HS-5 (cell line): ENCODE data around the gene CDH12.
"Not testable (repeated sequence)": the region's sequence is repeated elsewhere in the genome, so short reads cannot be mapped to it uniquely, and the experiment has no call there.

ENCODE experiments used
- DNase-seq: peaks from one replicate; pipeline ENCODE4 v3.0.0-alpha.2; 2012; ENCODE audit warnings: low read depth

The CDH12 gene

DNA sequence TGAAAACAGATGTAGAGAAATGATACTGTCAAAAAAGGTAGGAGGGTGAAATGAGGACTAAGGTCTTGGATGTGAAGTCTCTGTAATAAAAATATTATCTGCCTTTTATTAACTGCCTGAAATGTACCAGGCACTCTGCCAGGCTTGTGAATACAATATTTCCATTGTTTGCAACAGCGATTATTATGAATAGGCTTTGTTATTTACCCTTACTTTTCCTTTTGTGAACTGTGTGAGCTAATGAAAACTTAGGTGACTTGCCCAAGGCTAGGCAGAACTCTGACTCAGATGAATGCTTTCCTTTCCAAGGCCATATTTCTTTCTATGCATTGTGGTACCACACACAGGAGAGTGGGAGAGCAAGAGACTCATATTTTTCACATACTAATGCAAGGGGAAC is 204.1 kb downstream of the CDH12 start:
- DNase-seq, result no peak

- DNase-seq, result no peak
Observed at GRCh38 chr5:22644859-22645258, 208.3 kb downstream of the CDH12 start.

GRCh38 chr5:22643356-22643755 is 209.8 kb downstream of the CDH12 start:
- no peak for DNase-seq

DNA sequence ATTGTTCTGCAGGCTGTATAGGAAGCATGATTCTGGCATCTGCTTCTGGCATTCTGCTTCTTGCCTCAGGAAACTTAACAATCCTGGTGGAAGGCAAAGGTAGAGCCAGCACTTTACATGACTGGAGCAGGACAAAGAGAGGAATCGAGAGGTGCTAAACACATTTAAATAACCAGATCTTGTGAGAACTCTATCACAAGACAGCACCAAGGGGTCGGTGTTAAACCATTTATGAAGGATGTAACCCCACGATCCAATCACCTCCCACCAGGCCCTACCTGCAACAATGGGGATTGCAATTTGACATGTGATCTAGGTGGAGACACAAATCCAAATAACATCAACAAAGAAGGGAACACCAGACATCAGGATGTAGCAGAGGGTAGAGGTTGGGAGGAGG is 221.5 kb downstream of the CDH12 start:
- no peak for DNase-seq

- no peak for DNase-seq
Observed at GRCh38 chr5:22627029-22627428, 226.1 kb downstream of the CDH12 start.

- DNase-seq, result no peak
Observed at GRCh38 chr5:22625451-22625850, 227.7 kb downstream of the CDH12 start.

- no peak for DNase-seq
Observed at GRCh38 chr5:22621084-22621483, 232.1 kb downstream of the CDH12 start.

DNA sequence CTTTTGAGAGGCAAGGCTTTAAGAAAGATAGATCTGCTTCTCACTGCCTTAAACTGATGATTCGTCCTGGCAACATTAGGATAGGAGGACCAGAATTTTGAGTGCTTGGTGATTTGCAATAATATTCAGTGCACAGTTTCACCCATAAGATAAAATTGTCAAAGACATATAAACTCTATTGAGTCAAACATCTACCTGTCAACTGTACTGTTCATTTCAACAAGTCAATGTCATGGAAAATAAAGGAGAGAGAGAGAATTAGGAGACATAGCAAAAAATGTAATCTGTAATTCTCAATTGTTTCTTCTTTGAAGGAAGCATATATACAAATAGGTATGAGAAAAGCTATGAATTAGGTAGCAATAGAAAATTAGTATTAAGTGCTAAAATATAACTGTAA is 237.2 kb downstream of the CDH12 start:
- DNase-seq, result no peak

- no peak for DNase-seq
Observed at GRCh38 chr5:22614486-22615094, 238.6 kb downstream of the CDH12 start.

GRCh38 chr5:22612928-22613327 is 240.2 kb downstream of the CDH12 start:
- no peak for DNase-seq

GRCh38 chr5:22611327-22611726 is 241.8 kb downstream of the CDH12 start:
- DNase-seq, result no peak

DNA sequence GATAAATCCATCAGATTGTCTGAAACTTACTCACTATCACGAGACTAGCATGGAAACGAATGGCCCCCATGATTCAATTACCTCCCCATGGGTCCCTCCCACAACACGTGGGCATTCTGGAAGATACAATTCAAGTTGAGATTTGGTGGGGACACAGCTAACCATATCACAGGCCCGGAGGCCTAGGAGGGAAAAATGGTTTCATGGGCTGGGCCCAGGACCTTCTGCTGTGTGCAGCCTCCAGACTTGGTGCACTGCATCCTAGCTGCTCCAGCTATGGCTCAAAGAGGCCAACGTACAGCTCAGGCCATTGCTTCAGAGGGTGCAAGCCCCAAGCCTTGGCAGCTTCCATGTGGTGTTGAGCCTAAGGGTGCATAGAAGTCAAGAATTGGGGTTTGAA is 245.6 kb downstream of the CDH12 start:
- not testable (repeated sequence) for DNase-seq

- no peak for DNase-seq
Observed at GRCh38 chr5:22605473-22605872, 247.7 kb downstream of the CDH12 start.

- no peak for DNase-seq
Observed at GRCh38 chr5:22604711-22605110, 248.4 kb downstream of the CDH12 start.

GRCh38 chr5:22598796-22599195 is 254.3 kb downstream of the CDH12 start:
- DNase-seq, result no peak

DNA sequence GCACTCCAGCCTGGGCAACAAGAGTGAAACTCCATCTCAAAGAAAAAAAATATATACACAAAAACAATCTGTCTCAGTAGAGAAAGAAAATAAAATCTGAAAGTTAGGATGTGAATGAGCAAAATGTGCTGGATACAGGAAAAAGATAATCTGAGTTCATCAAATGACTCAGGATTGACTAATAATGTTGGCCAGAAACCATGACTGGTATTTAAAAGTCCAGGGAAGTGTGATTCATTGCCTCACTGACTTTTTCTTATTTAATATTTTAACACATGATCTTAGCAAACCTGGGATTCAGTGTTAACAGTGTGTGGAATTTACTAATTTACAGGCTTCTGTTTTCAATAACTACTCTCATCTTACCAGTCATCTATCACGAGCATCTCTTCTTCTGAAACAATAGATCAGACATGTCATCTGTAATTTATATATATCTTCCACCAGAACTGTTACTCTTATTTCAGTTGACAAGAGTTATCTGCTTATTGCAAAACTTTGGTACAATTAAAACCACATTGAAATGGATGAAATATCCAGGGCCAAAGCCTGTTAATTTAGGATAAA is 256.7 kb downstream of the CDH12 start:
- peak; percentile 95 for DNase-seq

DNA sequence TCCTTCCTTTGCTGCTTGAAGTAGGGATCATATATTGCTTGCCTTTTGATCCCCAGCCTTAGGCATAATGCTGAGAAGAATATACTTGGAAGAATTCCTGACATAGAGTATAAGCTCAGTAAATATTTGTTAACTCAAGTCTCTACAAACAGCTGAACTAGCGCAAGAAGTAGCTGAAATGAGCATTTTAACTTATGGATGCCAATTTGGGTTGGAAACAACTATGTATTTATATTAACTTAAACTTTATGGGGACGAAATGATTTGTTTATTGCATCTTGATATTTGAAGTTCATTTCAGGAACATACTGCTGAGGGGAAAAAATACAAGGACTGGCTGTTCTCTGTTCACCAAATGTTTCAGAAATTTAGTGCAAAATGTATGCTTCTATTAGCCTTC is 258.7 kb downstream of the CDH12 start:
- DNase-seq, result no peak

DNA sequence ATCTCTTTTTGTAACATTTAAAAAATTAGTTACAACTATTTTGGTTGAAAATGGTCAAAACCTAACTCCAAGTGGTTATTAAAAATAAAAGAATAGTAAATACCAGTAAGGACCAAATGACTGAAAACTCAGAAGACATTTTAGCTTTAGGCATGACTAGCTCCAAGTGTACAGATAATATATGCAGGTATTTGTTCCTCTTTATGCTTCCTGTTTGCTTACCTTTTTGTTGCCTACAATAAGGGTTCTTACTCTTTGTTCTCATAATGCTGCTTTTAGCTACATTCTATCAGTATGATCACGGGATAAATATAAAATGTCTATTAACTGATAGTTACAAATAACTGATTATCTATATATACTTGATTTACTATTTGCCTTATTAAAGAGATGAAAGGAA is 259.6 kb downstream of the CDH12 start:
- no peak for DNase-seq

- no peak for DNase-seq
Observed at GRCh38 chr5:22591461-22591860, 261.7 kb downstream of the CDH12 start.

DNA sequence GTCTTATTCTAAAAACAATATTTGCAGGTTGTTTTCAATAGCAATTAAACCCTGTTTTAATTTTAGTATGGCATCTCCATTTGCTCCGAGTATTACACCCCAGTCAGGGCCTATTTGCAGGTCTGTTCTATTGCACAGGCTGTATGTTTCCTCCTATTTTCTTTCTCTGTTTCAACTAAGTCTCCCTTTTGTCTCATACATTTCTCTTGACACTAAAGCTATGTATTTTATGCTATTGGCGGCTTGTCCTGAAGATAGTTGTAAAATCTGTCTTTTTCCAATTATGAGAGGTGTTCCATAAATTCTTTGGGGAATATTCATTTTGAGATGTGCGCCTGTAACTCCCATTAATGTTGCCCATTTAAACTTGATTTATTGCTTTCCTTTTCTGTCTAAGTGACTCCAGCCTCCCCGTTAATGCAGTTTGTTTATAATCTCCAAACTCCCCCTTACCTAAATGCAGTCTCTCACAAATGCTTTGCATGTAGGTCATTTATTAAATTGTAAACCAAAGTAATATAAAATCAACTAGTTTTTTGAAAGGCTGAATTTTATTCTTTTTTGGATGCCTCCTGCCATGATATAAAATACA is 262.4 kb downstream of the CDH12 start:
- DNase-seq, result no peak

DNA sequence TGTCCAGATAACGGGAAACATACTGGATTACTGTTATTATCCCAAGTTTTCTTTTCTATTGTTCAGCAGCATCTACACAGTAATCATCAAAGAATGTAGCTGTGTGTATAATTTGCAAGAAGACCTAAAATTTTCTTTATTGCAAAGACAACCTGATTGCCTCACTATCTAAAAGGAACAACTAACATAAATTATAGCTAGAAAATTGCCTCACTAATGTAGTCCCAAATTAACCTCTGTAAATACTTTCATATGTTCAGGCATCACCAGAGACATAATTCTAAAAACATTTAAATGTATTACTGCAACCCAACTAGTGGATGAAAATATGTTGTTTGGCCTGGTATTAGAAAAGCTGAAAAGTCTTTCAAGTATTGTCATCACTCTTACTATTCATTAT is 275.4 kb downstream of the CDH12 start:
- DNase-seq, result no peak

DNA sequence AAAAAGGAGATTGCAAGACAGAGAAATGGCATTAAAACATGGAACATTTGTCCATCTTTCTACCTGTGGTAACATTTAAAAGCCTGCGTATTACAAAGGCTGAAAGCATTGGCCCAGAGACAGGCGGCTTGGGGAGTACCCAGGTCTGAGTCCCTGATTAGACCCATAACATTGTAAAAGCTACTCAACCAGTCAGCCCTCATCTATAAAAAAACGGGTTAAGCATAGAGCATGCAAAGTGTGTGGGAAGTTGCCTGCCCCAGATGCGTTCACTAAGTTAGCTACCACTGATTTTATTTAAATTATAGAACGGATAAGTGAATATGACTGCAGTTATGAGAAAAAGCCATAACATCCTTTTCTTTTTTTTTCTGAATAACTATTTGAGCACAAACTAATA is 276.1 kb downstream of the CDH12 start:
- no peak for DNase-seq

GRCh38 chr5:22572941-22573340 is 280.2 kb downstream of the CDH12 start:
- DNase-seq, result no peak

DNA sequence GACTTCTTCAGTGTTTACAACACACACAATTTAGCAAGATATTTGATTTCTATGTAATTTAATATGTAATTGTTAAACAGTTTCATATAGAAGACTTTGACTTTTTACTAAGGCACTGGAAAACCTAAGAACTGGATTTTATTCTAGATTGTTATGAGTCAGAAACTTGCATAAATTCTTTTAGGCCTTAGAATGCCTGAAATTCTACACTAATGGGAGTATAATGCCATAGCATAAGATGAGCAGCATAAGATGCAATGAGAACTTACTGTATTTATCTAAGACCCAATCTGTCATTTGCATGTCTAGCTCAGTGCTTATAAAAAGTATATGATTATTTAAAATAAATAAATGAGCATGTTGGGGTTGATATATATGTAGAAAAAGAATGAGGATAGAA is 285.2 kb downstream of the CDH12 start:
- no peak for DNase-seq
